HAP-1 (cell line): Measurements from ENCODE around the gene KRT34.

Source experiments
- DNase-seq, 2 experiments: peaks; one replicate each; pipeline ENCODE4 v3.0.0-alpha.2; 2016 to 2020; ENCODE audit warnings: low spot score in 2 of 2
- H3K27me3 ChIP-seq: fragments of 250-450 bp; sonication (Bioruptor Pico); 2 replicates; pipeline ENCODE4 v1.5.1; 2020; ENCODE audit warnings: low read depth, mild to moderate bottlenecking, moderate library complexity
- H3K36me3 ChIP-seq: fragments of 250-450 bp; sonication (Bioruptor Pico); replicated peaks from 2 replicates; pipeline ENCODE4 v1.5.1; 2020; ENCODE audit warnings: mild to moderate bottlenecking
- H3K4me1 ChIP-seq: fragments of 250-450 bp; sonication (Bioruptor Pico); 2 replicates; pipeline ENCODE4 v1.5.1; 2020; ENCODE audit warnings: mild to moderate bottlenecking
- H3K4me3 ChIP-seq: fragments of 250-450 bp; sonication (Bioruptor Pico); 2 replicates; pipeline ENCODE4 v1.5.1; 2020; ENCODE audit warnings: mild to moderate bottlenecking, moderate library complexity
- H3K9me3 ChIP-seq: fragments of 250-450 bp; sonication (Bioruptor Pico); 2 replicates; pipeline ENCODE4 v1.5.1; 2020; ENCODE audit warnings: mild to moderate bottlenecking, moderate library complexity
- in situ Hi-C: fragments of 300-500 bp; cut with MboI; formaldehyde crosslinking; loops from 3 replicates; pipeline ENCODE4 v1.14.3; 2020; ENCODE audit warnings: low sequenced_read_pairs, inconsistent platforms, mixed read lengths

KRT34 gene

GRCh38 chr17:41415833-41416335 is 33.8 kb upstream of the KRT34 start:
- Histone ChIP-seq H3K9me3 (no peaks in the 10 kb centered on the region), H3K27me3 (peaks cover 4% of the 10 kb centered on the region; the same call in 1 of the 2 replicates), H3K4me3 (no peak overlapping the region), H3K4me1 (no peaks in the 10 kb centered on the region; the same call in 1 of the 2 replicates), H3K36me3 (no peaks in the 10 kb centered on the region)
- in situ Hi-C loops, result no loop called here
- no peak for DNase-seq

GRCh38 chr17:41415411-41415810 is 33.3 kb upstream of the KRT34 start:
- Histone ChIP-seq H3K36me3 (no peaks in the 10 kb centered on the region), H3K4me1 (no peaks in the 10 kb centered on the region; the same call in 1 of the 2 replicates), H3K27me3 (peaks cover 7% of the 10 kb centered on the region; the same call in 1 of the 2 replicates), H3K4me3 (no peak overlapping the region), H3K9me3 (no peaks in the 10 kb centered on the region)
- no peak for DNase-seq
- in situ Hi-C loops, result no loop called here

- Histone ChIP-seq H3K4me1 (no peaks in the 10 kb centered on the region; the same call in 1 of the 2 replicates), H3K9me3 (no peaks in the 10 kb centered on the region), H3K4me3 (no peak overlapping the region), H3K27me3 (peaks cover 7% of the 10 kb centered on the region; the same call in 1 of the 2 replicates), H3K36me3 (no peaks in the 10 kb centered on the region)
- DNase-seq, result no peak
- in situ Hi-C loops, result no loop called here
These were observed 31.9 kb upstream of the KRT34 start for GRCh38 chr17:41413982-41414381.

- Histone ChIP-seq H3K36me3 (no peaks in the 10 kb centered on the region), H3K27me3 (peaks cover 7% of the 10 kb centered on the region; the same call in 1 of the 2 replicates), H3K4me3 (no peak overlapping the region), H3K9me3 (no peaks in the 10 kb centered on the region), H3K4me1 (no peaks in the 10 kb centered on the region; the same call in 1 of the 2 replicates)
- in situ Hi-C loops, result no loop called here
- DNase-seq, result peak; percentile 20 to 28
These were observed 31.3 kb upstream of the KRT34 start for GRCh38 chr17:41413353-41413957.

GRCh38 chr17:41411072-41411840 is 29.1 kb upstream of the KRT34 start:
- DNase-seq, result no peak
- Histone ChIP-seq H3K4me3 (no peak overlapping the region), H3K27me3 (peaks cover 7% of the 10 kb centered on the region; the same call in 1 of the 2 replicates), H3K36me3 (no peaks in the 10 kb centered on the region), H3K9me3 (no peaks in the 10 kb centered on the region), H3K4me1 (no peaks in the 10 kb centered on the region; the same call in 1 of the 2 replicates)
- in situ Hi-C loops, result no loop called here

GRCh38 chr17:41407226-41407625 is 25.1 kb upstream of the KRT34 start:
- no peaks in the 10 kb centered on the region for H3K9me3 ChIP-seq
- DNase-seq, result no peak
- H3K4me1 ChIP-seq, result no peaks in the 10 kb centered on the region
- no peaks in the 10 kb centered on the region for H3K36me3 ChIP-seq
- in situ Hi-C loops, result no loop called here
- peaks cover 3% of the 10 kb centered on the region; the same call in 1 of the 2 replicates for H3K27me3 ChIP-seq
- H3K4me3 ChIP-seq, result no peak overlapping the region

- no peak for DNase-seq
- in situ Hi-C loops, result no loop called here
These were observed 24.1 kb upstream of the KRT34 start for GRCh38 chr17:41406205-41406604.

GRCh38 chr17:41404024-41404671 is 22.0 kb upstream of the KRT34 start:
- H3K9me3 ChIP-seq, result no peaks in the 10 kb centered on the region
- H3K4me1 ChIP-seq, result no peaks in the 10 kb centered on the region
- in situ Hi-C loops, result no loop called here
- H3K27me3 ChIP-seq, result peaks cover 7% of the 10 kb centered on the region; the same call in 1 of the 2 replicates
- no peak for DNase-seq
- H3K36me3 ChIP-seq, result no peaks in the 10 kb centered on the region
- no peak overlapping the region for H3K4me3 ChIP-seq

More at GRCh38 chr17:41406205-41406604, 24.1 kb upstream of the KRT34 start:
- Histone ChIP-seq H3K4me1 (no peaks in the 10 kb centered on the region), H3K4me3 (no peak overlapping the region), H3K9me3 (no peaks in the 10 kb centered on the region), H3K27me3 (peaks cover 3% of the 10 kb centered on the region; the same call in 1 of the 2 replicates), H3K36me3 (no peaks in the 10 kb centered on the region)

GRCh38 chr17:41403404-41404023 is 21.4 kb upstream of the KRT34 start:
- Histone ChIP-seq H3K4me3 (no peak overlapping the region), H3K9me3 (no peaks in the 10 kb centered on the region), H3K36me3 (no peaks in the 10 kb centered on the region), H3K27me3 (peaks cover 7% of the 10 kb centered on the region; the same call in 1 of the 2 replicates), H3K4me1 (no peaks in the 10 kb centered on the region)
- in situ Hi-C loops, result no loop called here
- DNase-seq, result no peak

GRCh38 chr17:41402161-41402560 is 20.1 kb upstream of the KRT34 start:
- DNase-seq, result no peak
- Histone ChIP-seq H3K4me1 (no peaks in the 10 kb centered on the region), H3K9me3 (no peaks in the 10 kb centered on the region), H3K27me3 (peaks cover 7% of the 10 kb centered on the region; the same call in 1 of the 2 replicates), H3K36me3 (no peaks in the 10 kb centered on the region), H3K4me3 (no peak overlapping the region)
- in situ Hi-C loops, result no loop called here

- in situ Hi-C loops, result no loop called here
- H3K9me3 ChIP-seq, result no peaks in the 10 kb centered on the region
- no peaks in the 10 kb centered on the region for H3K4me1 ChIP-seq
- no peak for DNase-seq
- H3K36me3 ChIP-seq, result no peaks in the 10 kb centered on the region
- no peak within 1 kb of the TSS for H3K4me3 ChIP-seq
- H3K27me3 ChIP-seq, result peaks cover 10% of the 10 kb centered on the region; the same call in 1 of the 2 replicates
These were observed 15.0 kb upstream of the KRT34 start, which contains the start of gene KRT31 for GRCh38 chr17:41396996-41397660. KRT31 (minus strand) TSS chr17:41397608; CDS start chr17:41397539, 69 bp downstream.

- peaks cover 17% of the 10 kb centered on the region for H3K27me3 ChIP-seq
- no peak for DNase-seq
- no peaks in the 10 kb centered on the region for H3K9me3 ChIP-seq
- H3K4me1 ChIP-seq, result no peaks in the 10 kb centered on the region
- H3K4me3 ChIP-seq, result no peak overlapping the region
- in situ Hi-C loops, result no loop called here
- H3K36me3 ChIP-seq, result no peaks in the 10 kb centered on the region
These were observed 14.2 kb upstream of the KRT34 start for GRCh38 chr17:41396340-41396739.

GRCh38 chr17:41395611-41396010 is 13.5 kb upstream of the KRT34 start:
- Histone ChIP-seq H3K4me1 (no peaks in the 10 kb centered on the region), H3K9me3 (no peaks in the 10 kb centered on the region), H3K27me3 (peaks cover 17% of the 10 kb centered on the region), H3K4me3 (no peak overlapping the region), H3K36me3 (no peaks in the 10 kb centered on the region)
- no peak for DNase-seq
- in situ Hi-C loops, result no loop called here
